Endothelial cell of umbilical vein (primary cell): Measurements from ENCODE around the gene CTNND2. TPM values are rescaled to one million over a fixed set of nuclear protein-coding genes. Genes with fewer than 3 reads are reported as not detected.

Experiments
- BruUV-seq: library from RNA; stranded (reverse); fragments of 400-500 nt; replicated peaks from 2 replicates; lab custom pipeline; 2021; lab: Mats Ljungman, UMichigan
- CTCF ChIA-PET: fragments of 300-600, 350-600 bp; sonication (Branson Sonifier 250); formaldehyde crosslinking; loops from one replicate; lab custom pipeline; 2021; ENCODE audit warnings: antibody characterized with exemption, inconsistent platforms; lab: Charles Lee
- POLR2A ChIA-PET: fragments of 300-600, 350-600 bp; sonication (Branson Sonifier 250); formaldehyde crosslinking; loops from one replicate; lab custom pipeline; 2021; ENCODE audit warnings: antibody characterized with exemption, inconsistent platforms; lab: Charles Lee
- DNase-seq: peaks from one replicate; pipeline ENCODE4 v3.0.0-alpha.2; 2011; ENCODE audit warnings: low read depth, low spot score
- FAIRE-seq: peaks from 2 replicates; lab custom pipeline; 2011; peaks lifted over from hg19 to GRCh38; lab: Jason Lieb, UNC
- H2AFZ ChIP-seq: 2 replicates; pipeline ENCODE4 v1.6.0; 2012; ENCODE audit warnings: low read depth, low read length, control low read depth, inconsistent platforms
- H3K27ac ChIP-seq: 2 replicates; pipeline ENCODE4 v1.5.1; 2011; ENCODE audit warnings: low read depth, mild to moderate bottlenecking, control low read depth, low read length, moderate library complexity; ENCODE audit not compliant: insufficient read depth
- H3K27me3 ChIP-seq, 2 experiments: 2 replicates each; pipeline versions ENCODE4 v1.6.0 to v1.6.1; 2011; ENCODE audit warnings: low read length in 2 of 2, mixed read lengths in 1 of 2; ENCODE audit not compliant: control insufficient read depth in 2 of 2, insufficient read depth in 2 of 2
- H3K36me3 ChIP-seq, 2 experiments: 2 replicates in 1 of 2; 3 replicates in 1 of 2; pipeline ENCODE4 v1.5.1; 2011; ENCODE audit warnings: low read length in 2 of 2, mild to moderate bottlenecking in 1 of 2, moderate library complexity in 1 of 2; ENCODE audit not compliant: control insufficient read depth in 2 of 2, insufficient read depth in 2 of 2; ENCODE audit errors: extremely low read depth in 1 of 2
- H3K4me1 ChIP-seq: 3 replicates; pipeline ENCODE4 v1.5.1; 2011; ENCODE audit warnings: mild to moderate bottlenecking, low read length; ENCODE audit not compliant: control insufficient read depth, insufficient read depth; ENCODE audit errors: extremely low read depth
- H3K4me2 ChIP-seq: 2 replicates; pipeline ENCODE4 v1.6.1; 2011; ENCODE audit warnings: low read length, control low read depth, mixed read lengths; ENCODE audit not compliant: insufficient read depth
- H3K4me3 ChIP-seq, 3 experiments: fragments of 200-600 bp in 1 of 3; sonication (generic), shearing (Covaris generic) in 1 of 3; replicated peaks in 1 of 3; 2 replicates each; pipeline ENCODE4 v1.5.1; 2011 to 2016; ENCODE audit warnings: control low read depth in 3 of 3, low read length in 3 of 3, mild to moderate bottlenecking in 2 of 3, inconsistent platforms in 1 of 3, low read depth in 1 of 3, moderate library complexity in 1 of 3; ENCODE audit not compliant: insufficient read depth in 1 of 3
- H3K79me2 ChIP-seq: 2 replicates; pipeline ENCODE4 v1.6.0; 2012; ENCODE audit warnings: low read length, inconsistent platforms; ENCODE audit not compliant: control insufficient read depth, insufficient read depth
- H3K9ac ChIP-seq: replicated peaks from 2 replicates; pipeline ENCODE3; 2011; ENCODE audit warnings: low read length, control low read depth; ENCODE audit not compliant: insufficient read depth; ENCODE audit errors: extremely low read depth
- H3K9me1 ChIP-seq: replicated peaks from 3 replicates; pipeline ENCODE4 v1.6.0; 2011; ENCODE audit warnings: mild to moderate bottlenecking, low read length; ENCODE audit not compliant: control insufficient read depth, insufficient read depth; ENCODE audit errors: extremely low read depth
- H3K9me3 ChIP-seq: replicated peaks from 2 replicates; pipeline ENCODE4 v1.5.1; 2012; ENCODE audit warnings: low read length, inconsistent platforms; ENCODE audit not compliant: control insufficient read depth, insufficient read depth
- H4K20me1 ChIP-seq: replicated peaks from 2 replicates; pipeline ENCODE3; 2011; ENCODE audit warnings: mild to moderate bottlenecking, low read length; ENCODE audit not compliant: control insufficient read depth, insufficient read depth; ENCODE audit errors: extremely low read depth
- EZH2 ChIP-seq: IDR thresholded peaks from 2 replicates; pipeline ENCODE4 v1.6.1; 2012; ENCODE audit warnings: borderline replicate concordance, low read depth, mild to moderate bottlenecking, moderate library complexity, low read length, inconsistent platforms; ENCODE audit not compliant: severe bottlenecking
- FOS ChIP-seq: IDR thresholded peaks from 2 replicates; pipeline ENCODE4 v1.6.1; 2011; ENCODE audit warnings: mild to moderate bottlenecking, low read length, moderate library complexity, borderline replicate concordance; ENCODE audit not compliant: insufficient read depth
- GATA2 ChIP-seq: IDR thresholded peaks from 2 replicates; pipeline ENCODE4 v1.7.0; 2011; ENCODE audit warnings: low read depth, mild to moderate bottlenecking, moderate library complexity, mixed read lengths, low read length; ENCODE audit not compliant: insufficient read length, insufficient read depth
- JUN ChIP-seq: IDR thresholded peaks from 2 replicates; pipeline ENCODE4 v1.6.1; 2011; ENCODE audit warnings: borderline replicate concordance, low read depth; ENCODE audit not compliant: insufficient read length, insufficient read depth
- MYC ChIP-seq: IDR thresholded peaks from one replicate; pipeline ENCODE4 v1.6.1; 2011; ENCODE audit warnings: mild to moderate bottlenecking, low read depth, low read length
- POLR2A ChIP-seq: IDR thresholded peaks from 2 replicates; pipeline ENCODE4 v1.6.1; 2012; ENCODE audit warnings: low read depth, mild to moderate bottlenecking, control low read depth, low read length
- POLR2AphosphoS5 ChIP-seq: IDR thresholded peaks from 2 replicates; pipeline ENCODE4 v1.6.1; 2012; ENCODE audit warnings: low read depth, mild to moderate bottlenecking, control low read depth, low read length, moderate library complexity; ENCODE audit not compliant: insufficient read depth
- dilution Hi-C: fragments of 300-500 bp; cut with MboI; formaldehyde crosslinking; loops from one replicate; pipeline ENCODE4 v1.15.0; 2019; ENCODE audit warnings: low sequenced_read_pairs; ENCODE audit not compliant: extremely low pct_ligation_motif_present
- intact Hi-C: fragments of 100-400 bp; cut with micrococcal nuclease; formaldehyde crosslinking; loops from one replicate; pipeline ENCODE4 v1.10.0; 2022
- polyA plus RNA-seq, 4 experiments: library from polyadenylated mRNA; depleted of rRNA in 3 of 4; stranded (reverse) in 3 of 4; unstranded in 1 of 4; fragments of >200 nt; gene quantifications; 2 replicates each; pipeline versions ENCODE4 v1.2.1 to v1.2.3, GENCODE V29; 2011 to 2012; ENCODE audit warnings: missing spikeins in 1 of 4
- total RNA-seq: library from RNA; stranded (reverse); gene quantifications from 2 replicates; pipeline ENCODE4 v1.2.3, GENCODE V29; 2021
- TF ChIP-seq, protein P1 (sequence below), 2 donors: IDR thresholded peaks; 1 replicate in 1 of 2; 2 replicates in 1 of 2; pipeline ENCODE4 v1.5.1; 2011; ENCODE audit warnings: low read length in 2 of 2, mild to moderate bottlenecking in 2 of 2, moderate library complexity in 2 of 2, control low read depth in 1 of 2, inconsistent platforms in 1 of 2, low read depth in 1 of 2; ENCODE audit not compliant: insufficient read depth in 1 of 2; ENCODE audit errors: extremely low read depth in 1 of 2
- TF ChIP-seq, protein P2 (sequence below): IDR thresholded peaks from 2 replicates; pipeline ENCODE4 v1.6.1; 2011; ENCODE audit not compliant: insufficient read depth, insufficient read length

The CTNND2 gene
- total and polyA plus RNA-seq, 2 donors (not counting 3 experiments of a cell fraction or from before 2014, with no cell fraction given), result not detected

DNA sequence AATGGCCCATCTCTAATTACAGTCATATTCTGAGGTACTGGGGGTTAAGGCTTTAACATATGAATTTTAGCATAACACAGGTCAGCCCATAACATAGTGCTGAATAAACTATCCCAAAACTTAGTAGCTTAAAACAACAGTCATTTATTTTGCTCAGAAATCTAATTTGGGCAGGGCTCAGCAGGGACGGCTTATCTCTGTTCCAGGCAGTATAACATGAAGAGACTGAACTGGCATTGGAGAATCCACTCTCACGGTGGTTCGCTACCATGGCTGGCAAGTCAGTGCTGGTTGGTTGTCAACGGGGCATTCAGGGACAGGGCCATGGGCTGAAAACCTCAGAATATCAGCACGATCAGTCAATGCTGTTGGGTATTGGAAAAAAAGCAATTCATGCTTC lies 622.4 kb downstream of the CTNND2 start:
- TF ChIP-seq POLR2A, result no peak
- TF ChIP-seq POLR2AphosphoS5, result no peak
- TF ChIP-seq, protein P1, sequence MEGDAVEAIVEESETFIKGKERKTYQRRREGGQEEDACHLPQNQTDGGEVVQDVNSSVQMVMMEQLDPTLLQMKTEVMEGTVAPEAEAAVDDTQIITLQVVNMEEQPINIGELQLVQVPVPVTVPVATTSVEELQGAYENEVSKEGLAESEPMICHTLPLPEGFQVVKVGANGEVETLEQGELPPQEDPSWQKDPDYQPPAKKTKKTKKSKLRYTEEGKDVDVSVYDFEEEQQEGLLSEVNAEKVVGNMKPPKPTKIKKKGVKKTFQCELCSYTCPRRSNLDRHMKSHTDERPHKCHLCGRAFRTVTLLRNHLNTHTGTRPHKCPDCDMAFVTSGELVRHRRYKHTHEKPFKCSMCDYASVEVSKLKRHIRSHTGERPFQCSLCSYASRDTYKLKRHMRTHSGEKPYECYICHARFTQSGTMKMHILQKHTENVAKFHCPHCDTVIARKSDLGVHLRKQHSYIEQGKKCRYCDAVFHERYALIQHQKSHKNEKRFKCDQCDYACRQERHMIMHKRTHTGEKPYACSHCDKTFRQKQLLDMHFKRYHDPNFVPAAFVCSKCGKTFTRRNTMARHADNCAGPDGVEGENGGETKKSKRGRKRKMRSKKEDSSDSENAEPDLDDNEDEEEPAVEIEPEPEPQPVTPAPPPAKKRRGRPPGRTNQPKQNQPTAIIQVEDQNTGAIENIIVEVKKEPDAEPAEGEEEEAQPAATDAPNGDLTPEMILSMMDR (IDR thresholded peaks at IDR 0.05; ENCODE audit: extremely low read depth in 1 of 2, insufficient read depth in 1 of 2, low read depth in 1 of 2, low read length in 2 of 2), result no peak
- H3K79me2 ChIP-seq, result no peaks in the 10 kb centered on the region
- no peak overlapping the region for H3K27ac ChIP-seq
- FAIRE-seq, result no peak
- H3K9me1 ChIP-seq, result no peaks in the 10 kb centered on the region
- no peaks in the 10 kb centered on the region for H3K9me3 ChIP-seq
- ChIA-PET POLR2A (no interaction called here), CTCF (no interaction called here)
- BruUV-seq, result no TSS peak
- dilution Hi-C loops, result no loop called here
- no peak overlapping the region for H3K9ac ChIP-seq
- H3K27me3 ChIP-seq, result no peaks in the 10 kb centered on the region
- no peaks in the 10 kb centered on the region for H4K20me1 ChIP-seq
- no peaks in the 10 kb centered on the region for H3K36me3 ChIP-seq
- H3K4me3 ChIP-seq, result no peak overlapping the region
- H3K4me2 ChIP-seq, result no peak overlapping the region
- no peak for DNase-seq
- H2AFZ ChIP-seq, result no peak overlapping the region
- H3K4me1 ChIP-seq, result no peaks in the 10 kb centered on the region
- intact Hi-C loops, result no loop called here

DNA sequence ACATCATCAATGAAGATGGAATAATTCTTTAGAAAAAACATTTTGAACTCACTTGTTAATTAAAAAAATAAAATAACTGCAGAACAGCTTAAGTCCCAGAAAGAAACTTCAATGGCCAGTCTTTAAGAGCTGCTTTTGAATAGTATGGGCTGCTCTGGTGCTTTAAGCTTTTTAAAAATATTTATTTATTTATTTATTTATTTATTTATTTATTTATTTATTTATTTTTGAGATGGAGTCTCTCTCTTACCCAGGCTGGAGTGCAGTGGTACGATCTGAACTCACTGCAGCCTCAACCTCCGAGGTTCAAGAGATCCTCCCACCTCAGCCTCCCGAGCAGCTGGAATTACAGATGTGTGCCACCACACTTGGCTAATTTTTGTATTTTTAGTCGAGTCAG lies 626.9 kb downstream of the CTNND2 start:
- no peaks in the 10 kb centered on the region for H4K20me1 ChIP-seq
- BruUV-seq, result no TSS peak
- no peaks in the 10 kb centered on the region for H3K79me2 ChIP-seq
- H3K4me2 ChIP-seq, result no peak overlapping the region
- no peak overlapping the region for H3K27ac ChIP-seq
- no peak for TF ChIP-seq JUN
- TF ChIP-seq, protein P1 (IDR thresholded peaks at IDR 0.05; ENCODE audit: extremely low read depth in 1 of 2, insufficient read depth in 1 of 2, low read depth in 1 of 2, low read length in 2 of 2), result no peak
- TF ChIP-seq GATA2, result no peak
- no peak for TF ChIP-seq POLR2AphosphoS5
- TF ChIP-seq, protein P2, sequence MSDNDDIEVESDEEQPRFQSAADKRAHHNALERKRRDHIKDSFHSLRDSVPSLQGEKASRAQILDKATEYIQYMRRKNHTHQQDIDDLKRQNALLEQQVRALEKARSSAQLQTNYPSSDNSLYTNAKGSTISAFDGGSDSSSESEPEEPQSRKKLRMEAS, result no peak
- no peak for TF ChIP-seq POLR2A
- TF ChIP-seq MYC, result no peak
- TF ChIP-seq EZH2, result no peak
- TF ChIP-seq FOS, result no peak
- intact Hi-C loops (no loop called here), dilution Hi-C loops (no loop called here)
- no peaks in the 10 kb centered on the region for H3K9me3 ChIP-seq
- no peak for FAIRE-seq
- ChIA-PET POLR2A (no interaction called here), CTCF (no interaction called here)
- no peak overlapping the region for H3K4me3 ChIP-seq
- no peaks in the 10 kb centered on the region for H3K27me3 ChIP-seq
- H3K4me1 ChIP-seq, result no peaks in the 10 kb centered on the region
- no peak overlapping the region for H2AFZ ChIP-seq
- H3K9ac ChIP-seq, result no peak overlapping the region
- no peaks in the 10 kb centered on the region for H3K36me3 ChIP-seq
- DNase-seq, result no peak
- H3K9me1 ChIP-seq, result no peaks in the 10 kb centered on the region
